Muscle layer of duodenum (tissue), 2 donors: ENCODE measurements around the gene CA6.
"Not testable (repeated sequence)": the region's sequence is repeated elsewhere in the genome, so short reads cannot be mapped to it uniquely, and the experiment has no call there.

Experiments used
- H3K27ac ChIP-seq: one replicate; pipeline ENCODE4 v1.7.0; 2013; ENCODE audit warnings: mild to moderate bottlenecking, low read length
- H3K27me3 ChIP-seq: one replicate; pipeline ENCODE4 v1.7.0; 2013; ENCODE audit warnings: low read depth, mild to moderate bottlenecking, control low read depth, low read length
- H3K36me3 ChIP-seq, 2 donors: one replicate each; pipeline ENCODE4 v1.7.0; 2013; ENCODE audit warnings: low read length in 2 of 2, control low read depth in 1 of 2, mild to moderate bottlenecking in 1 of 2; ENCODE audit not compliant: insufficient read depth in 2 of 2, control insufficient read depth in 1 of 2
- H3K4me1 ChIP-seq, 2 donors: one replicate each; pipeline ENCODE4 v1.7.0; 2013; ENCODE audit warnings: low read length in 2 of 2, mild to moderate bottlenecking in 2 of 2, control low read depth in 1 of 2, moderate library complexity in 1 of 2; ENCODE audit not compliant: insufficient read depth in 2 of 2, control insufficient read depth in 1 of 2
- H3K4me3 ChIP-seq, 2 donors: one replicate each; pipeline ENCODE4 v1.7.0; 2013; ENCODE audit warnings: low read length in 2 of 2, low read depth in 1 of 2, mild to moderate bottlenecking in 1 of 2
- H3K9me3 ChIP-seq, 2 donors: one replicate each; pipeline ENCODE4 v1.7.0; 2013; ENCODE audit warnings: low read length in 2 of 2, control low read depth in 1 of 2, mild to moderate bottlenecking in 1 of 2; ENCODE audit not compliant: control insufficient read depth in 1 of 2
- donor health status: healthy.

Gene CA6

GRCh38 chr1:8930116-8930515 is 15.6 kb upstream of the CA6 start:
- Histone ChIP-seq H3K4me1 (no peaks in the 10 kb centered on the region), H3K27ac (no peak overlapping the region), H3K4me3 (no peak overlapping the region), H3K36me3 (no peaks in the 10 kb centered on the region), H3K9me3 (no peaks in the 10 kb centered on the region), H3K27me3 (no peaks in the 10 kb centered on the region)

DNA sequence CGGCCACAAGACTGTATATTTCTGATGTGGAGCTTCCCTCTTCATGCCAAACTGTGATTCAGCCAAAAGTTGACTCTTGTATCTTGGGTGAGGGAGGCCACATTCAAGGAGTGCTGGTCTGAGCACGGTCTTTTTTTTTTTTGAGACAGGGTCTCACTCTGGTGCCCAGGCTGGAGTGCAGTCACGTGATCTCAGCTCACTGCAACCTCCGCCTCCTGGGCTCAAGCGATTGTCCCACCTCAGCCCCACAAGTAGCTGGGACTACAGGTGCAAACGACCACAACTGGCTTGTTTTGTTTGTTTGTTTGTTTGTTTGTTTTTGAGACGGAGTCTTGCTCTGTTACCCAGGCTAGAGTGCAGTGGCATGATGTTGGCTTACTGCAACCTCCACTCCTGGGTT is 8.6 kb upstream of the CA6 start:
- not testable (repeated sequence) for H3K4me1 ChIP-seq, H3K27ac ChIP-seq, H3K4me3 ChIP-seq, H3K36me3 ChIP-seq, H3K9me3 ChIP-seq, H3K27me3 ChIP-seq

GRCh38 chr1:8937701-8938100 is 8.0 kb upstream of the CA6 start:
- Histone ChIP-seq H3K36me3 (no peaks in the 10 kb centered on the region), H3K27me3 (no peaks in the 10 kb centered on the region), H3K4me1 (peaks cover 0 to 3% of the 10 kb centered on the region in 2 donors), H3K9me3 (no peaks in the 10 kb centered on the region), H3K27ac (no peak overlapping the region), H3K4me3 (no peak overlapping the region)

- Histone ChIP-seq H3K4me3 (no peak overlapping the region), H3K27me3 (no peaks in the 10 kb centered on the region), H3K9me3 (no peaks in the 10 kb centered on the region), H3K36me3 (no peaks in the 10 kb centered on the region), H3K27ac (no peak overlapping the region), H3K4me1 (peaks cover 0 to 7% of the 10 kb centered on the region in 2 donors)
These were observed 7.3 kb upstream of the CA6 start for GRCh38 chr1:8938232-8938999.

GRCh38 chr1:8939000-8939265 is 6.7 kb upstream of the CA6 start:
- H3K9me3 ChIP-seq = no peaks in the 10 kb centered on the region
- no peak overlapping the region for H3K4me3 ChIP-seq
- H3K27me3 ChIP-seq = no peaks in the 10 kb centered on the region
- H3K36me3 ChIP-seq = no peaks in the 10 kb centered on the region
- H3K4me1 ChIP-seq = peaks cover 0 to 11% of the 10 kb centered on the region in 2 donors
- H3K27ac ChIP-seq = no peak overlapping the region

DNA sequence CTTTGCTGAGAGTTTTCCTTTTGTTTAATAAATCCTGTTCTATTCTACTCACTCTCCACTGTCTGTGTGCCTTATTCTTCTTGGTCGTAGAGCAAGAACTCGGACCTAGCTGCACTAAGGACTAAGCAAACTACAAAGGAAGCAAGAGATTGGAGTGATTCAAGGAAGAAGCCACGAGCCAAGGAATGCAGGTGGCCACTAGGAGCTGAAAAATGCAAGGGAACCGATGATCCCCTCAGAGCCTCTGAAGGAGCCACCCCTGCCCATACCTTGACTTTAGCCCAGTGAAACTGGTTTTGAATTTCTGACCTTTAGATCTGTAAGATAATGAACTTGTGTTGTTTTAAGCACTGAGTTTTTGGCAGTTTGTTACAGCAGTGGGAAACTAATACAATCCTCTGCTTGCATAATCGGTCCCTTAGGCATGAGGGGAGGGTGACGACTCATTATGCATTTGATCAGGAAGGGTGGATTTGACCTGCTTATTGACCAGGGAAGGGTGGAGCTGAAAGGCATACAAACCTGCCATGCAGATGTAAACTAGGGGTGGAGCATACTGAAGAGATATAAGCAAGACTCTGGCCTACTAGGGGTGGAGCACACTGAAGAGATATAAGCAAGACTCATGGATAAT is 6.2 kb upstream of the CA6 start:
- Histone ChIP-seq H3K9me3 (no peaks in the 10 kb centered on the region), H3K27me3 (no peaks in the 10 kb centered on the region), H3K27ac (no peak overlapping the region), H3K4me3 (no peak overlapping the region), H3K36me3 (no peaks in the 10 kb centered on the region), H3K4me1 (peaks cover 0 to 11% of the 10 kb centered on the region in 2 donors)

DNA sequence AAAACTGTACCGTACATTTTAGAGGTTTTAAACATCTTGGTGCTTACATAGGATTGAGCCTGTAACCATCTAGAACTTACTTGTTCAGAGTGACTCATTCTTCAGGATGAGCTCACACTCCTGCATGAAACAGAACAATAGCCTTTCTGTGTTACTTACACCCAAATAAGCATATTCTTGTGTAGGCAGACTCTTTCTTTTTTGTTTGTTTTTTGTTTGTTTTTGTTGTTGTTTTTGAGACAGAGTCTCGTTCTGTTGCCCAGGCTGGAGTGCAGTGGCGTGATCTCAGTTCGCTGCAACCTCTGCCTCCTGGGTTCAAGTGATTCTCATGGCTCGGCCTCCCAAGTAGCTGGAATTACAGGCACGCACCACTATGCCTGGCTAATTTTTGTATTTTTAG is 3.8 kb upstream of the CA6 start:
- Histone ChIP-seq H3K27ac (no peak overlapping the region), H3K36me3 (no peaks in the 10 kb centered on the region)

DNA sequence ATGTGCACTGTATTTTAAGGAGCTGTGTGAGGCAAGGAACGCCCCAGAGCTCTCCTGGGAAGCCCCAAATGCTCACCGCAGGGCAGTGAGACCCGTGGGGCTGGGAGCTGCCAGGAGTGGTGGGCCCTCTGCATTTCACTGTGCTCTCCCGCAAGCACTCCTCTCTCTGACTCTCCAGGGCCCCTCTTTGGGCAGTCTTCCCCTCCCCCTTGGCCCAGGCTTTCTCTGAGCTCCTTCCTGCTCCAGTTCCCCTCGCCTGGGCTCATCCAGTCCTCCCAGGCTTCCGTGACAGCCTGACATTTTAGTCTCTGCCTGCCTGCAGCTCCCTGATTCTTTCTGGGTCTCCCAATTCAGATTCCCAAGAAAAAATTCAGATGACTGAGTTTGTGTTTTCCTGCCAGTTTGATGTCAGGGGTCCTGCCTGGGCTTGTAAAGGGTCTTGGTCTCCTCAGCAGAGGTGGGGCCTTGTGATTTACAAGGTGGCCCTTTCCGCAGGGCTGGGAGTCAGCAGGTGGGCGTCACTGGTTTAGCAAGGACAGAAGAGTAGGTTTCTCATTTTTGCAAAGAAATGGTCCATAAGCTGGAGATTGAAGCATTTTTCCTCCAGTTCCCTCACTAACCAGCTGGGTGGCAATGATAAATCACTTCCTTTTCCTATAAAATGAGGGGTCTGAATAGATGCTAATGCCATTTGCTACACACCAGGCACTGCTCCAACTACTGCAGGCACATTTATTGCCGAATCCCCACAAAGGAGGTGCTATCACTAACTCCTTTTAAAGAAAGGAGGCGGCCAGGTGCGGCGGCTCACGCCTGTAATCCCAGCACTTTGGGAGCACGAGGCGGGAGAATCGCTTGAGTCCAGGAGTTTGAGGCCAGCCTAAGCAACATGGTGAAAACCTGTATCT is 1.9 kb upstream of the CA6 start:
- H3K9me3 ChIP-seq = no peaks in the 10 kb centered on the region
- H3K27ac ChIP-seq = no peak overlapping the region
- no peak overlapping the region for H3K4me3 ChIP-seq
- H3K27me3 ChIP-seq = no peaks in the 10 kb centered on the region
- H3K4me1 ChIP-seq = peaks cover 0 to 8% of the 10 kb centered on the region in 2 donors
- no peaks in the 10 kb centered on the region for H3K36me3 ChIP-seq

More for the DNA sequence above, 3.8 kb upstream of the CA6 start:
- peaks cover 0 to 11% of the 10 kb centered on the region in 2 donors for H3K4me1 ChIP-seq
- no peak overlapping the region for H3K4me3 ChIP-seq
- H3K27me3 ChIP-seq = no peaks in the 10 kb centered on the region
- H3K9me3 ChIP-seq = no peaks in the 10 kb centered on the region

GRCh38 chr1:8947127-8947691 is 1.5 kb downstream of the CA6 start:
- Histone ChIP-seq H3K36me3 (no peaks in the 10 kb centered on the region), H3K4me1 (peaks cover 0 to 8% of the 10 kb centered on the region in 2 donors), H3K4me3 (no peak overlapping the region), H3K27ac (no peak overlapping the region), H3K9me3 (no peaks in the 10 kb centered on the region), H3K27me3 (no peaks in the 10 kb centered on the region)

GRCh38 chr1:8950309-8950708 is 4.6 kb downstream of the CA6 start:
- Histone ChIP-seq H3K9me3 (no peaks in the 10 kb centered on the region), H3K36me3 (no peaks in the 10 kb centered on the region), H3K27ac (no peak overlapping the region), H3K4me3 (no peak overlapping the region), H3K4me1 (no peaks in the 10 kb centered on the region), H3K27me3 (no peaks in the 10 kb centered on the region)

DNA sequence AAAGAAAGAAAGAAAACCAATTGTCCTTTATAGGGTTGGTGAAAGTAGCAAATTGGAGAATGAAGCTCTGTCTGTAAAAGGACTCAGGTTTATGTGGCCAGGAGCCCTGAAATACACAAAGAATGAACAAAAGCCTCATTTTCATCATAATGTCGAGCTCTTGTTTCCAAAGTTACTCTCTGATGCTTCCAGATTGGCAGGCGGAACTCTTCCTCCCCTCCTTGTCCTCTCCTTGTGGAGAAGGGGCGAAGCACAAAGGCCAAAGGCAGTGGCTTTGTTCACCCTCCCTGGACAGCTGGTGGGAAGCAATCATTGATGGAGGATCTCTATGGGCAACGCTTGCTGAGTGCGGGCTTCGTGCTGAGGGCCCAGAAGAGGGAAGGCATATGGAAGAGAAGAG is 5.6 kb downstream of the CA6 start:
- H3K27ac ChIP-seq = no peak overlapping the region
- no peaks in the 10 kb centered on the region for H3K9me3 ChIP-seq

More for the DNA sequence above, 5.6 kb downstream of the CA6 start:
- no peaks in the 10 kb centered on the region for H3K36me3 ChIP-seq
- no peaks in the 10 kb centered on the region for H3K27me3 ChIP-seq
- no peaks in the 10 kb centered on the region for H3K4me1 ChIP-seq
- H3K4me3 ChIP-seq = no peak overlapping the region
